DOHH2 (cell line): ENCODE data around the gene FBLN7.

ENCODE experiments used
- H3F3A ChIP-seq: fragments of 200-600 bp; sonication (generic), shearing (Covaris generic); 2 replicates; pipeline ENCODE4 v1.6.0; 2016; ENCODE audit warnings: antibody characterized with exemption, mild to moderate bottlenecking; ENCODE audit not compliant: control insufficient read depth, insufficient read depth
- H3K27ac ChIP-seq: fragments of 200-600 bp; sonication (generic); 2 replicates; pipeline ENCODE4 v1.5.1; 2014; ENCODE audit warnings: low read depth, mild to moderate bottlenecking, low read length, moderate library complexity
- H3K27me3 ChIP-seq: fragments of 200-600 bp; sonication (generic); 2 replicates; pipeline ENCODE4 v1.6.1; 2014; ENCODE audit warnings: mild to moderate bottlenecking, low read length, mixed read lengths; ENCODE audit not compliant: control insufficient read depth
- H3K36me3 ChIP-seq: fragments of 200-600 bp; sonication (generic); 2 replicates; pipeline ENCODE4 v1.6.1; 2014; ENCODE audit warnings: mild to moderate bottlenecking, low read length, moderate library complexity, mixed read lengths; ENCODE audit not compliant: control insufficient read depth
- H3K4me1 ChIP-seq: fragments of 200-600 bp; sonication (generic); 2 replicates; pipeline ENCODE4 v1.6.1; 2014; ENCODE audit warnings: mild to moderate bottlenecking, low read length, mixed read lengths; ENCODE audit not compliant: control insufficient read depth
- H3K4me2 ChIP-seq: fragments of 200-600 bp; sonication (generic); 2 replicates; pipeline ENCODE4 v1.6.0; 2014; ENCODE audit warnings: mild to moderate bottlenecking, low read length, moderate library complexity
- H3K4me3 ChIP-seq: fragments of 200-600 bp; sonication (generic); 2 replicates; pipeline ENCODE4 v1.5.1; 2014; ENCODE audit warnings: mild to moderate bottlenecking, low read length, mixed read lengths
- H3K79me2 ChIP-seq: fragments of 200-600 bp; sonication (generic); 2 replicates; pipeline ENCODE4 v1.6.1; 2014; ENCODE audit warnings: mild to moderate bottlenecking, low read length, mixed read lengths; ENCODE audit not compliant: control insufficient read depth
- H3K9me2 ChIP-seq: fragments of 200-600 bp; sonication (generic); replicated peaks from 2 replicates; pipeline ENCODE4 v1.6.1; 2014; ENCODE audit warnings: mild to moderate bottlenecking, low read length, mixed read lengths; ENCODE audit not compliant: control insufficient read depth
- H3K9me3 ChIP-seq: fragments of 200-600 bp; sonication (generic); 2 replicates; pipeline ENCODE4 v1.6.1; 2014; ENCODE audit warnings: antibody characterized with exemption, low read length, mixed read lengths; ENCODE audit not compliant: control insufficient read depth, insufficient read depth
- H4K20me1 ChIP-seq: fragments of 200-600 bp; sonication (generic); 2 replicates; pipeline ENCODE4 v1.6.0; 2014; ENCODE audit warnings: low read depth, mild to moderate bottlenecking, antibody characterized with exemption, low read length, moderate library complexity; ENCODE audit not compliant: control insufficient read depth, insufficient read depth
- EZH2phosphoT487 ChIP-seq: fragments of 200-600 bp; sonication (generic); IDR thresholded peaks from 2 replicates; pipeline ENCODE4 v1.6.1; 2017; ENCODE audit warnings: borderline replicate concordance, mild to moderate bottlenecking, antibody characterized with exemption, low read length, moderate library complexity, mixed read lengths
- TF ChIP-seq, protein P1 (sequence below): fragments of 200-600 bp; sonication (generic); IDR thresholded peaks from one replicate; pipeline ENCODE4 v1.5.1; 2014; ENCODE audit warnings: antibody characterized with exemption, mild to moderate bottlenecking, low read depth, low read length; ENCODE audit not compliant: poor library complexity, severe bottlenecking

The FBLN7 gene

DNA sequence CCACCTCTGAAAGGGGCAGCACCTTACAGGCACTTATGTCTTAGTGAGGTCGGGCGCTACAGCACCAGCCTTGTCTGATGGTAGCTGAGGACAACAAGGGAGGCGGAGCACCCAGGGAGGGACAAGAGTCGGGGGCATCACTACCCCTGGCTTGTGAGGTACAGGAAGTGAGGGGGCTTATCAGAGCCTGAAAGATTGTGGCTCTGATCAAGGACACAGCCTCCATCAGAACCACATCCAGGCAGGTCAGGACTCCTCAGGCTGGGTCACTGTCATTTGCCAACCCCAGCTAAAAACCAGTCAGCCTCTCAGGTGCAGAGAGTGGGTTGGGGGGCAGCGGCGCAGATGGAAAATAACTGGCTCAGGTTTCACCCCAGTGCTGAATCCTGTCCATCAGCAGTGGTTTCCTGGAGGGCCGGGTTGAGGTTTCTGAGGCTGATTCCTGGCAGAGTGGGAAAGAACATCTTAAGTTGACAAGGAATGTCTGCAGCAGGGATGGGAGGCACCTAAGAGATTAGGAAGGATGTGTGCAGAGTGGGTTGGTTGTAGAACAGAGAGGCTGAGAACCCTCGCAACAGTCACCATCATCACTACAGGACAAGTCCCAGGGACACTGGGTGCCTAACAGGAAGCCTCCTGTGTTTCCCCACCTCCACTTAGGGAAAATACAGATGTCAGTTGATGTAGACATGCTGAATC, 45.3 kb downstream of the FBLN7 start:
- H3K9me3 ChIP-seq = no peaks in the 10 kb centered on the region
- H3K36me3 ChIP-seq = no peaks in the 10 kb centered on the region
- H4K20me1 ChIP-seq = no peaks in the 10 kb centered on the region
- H3K4me2 ChIP-seq = no peak overlapping the region
- no peaks in the 10 kb centered on the region for H3K9me2 ChIP-seq
- TF ChIP-seq, protein P1, sequence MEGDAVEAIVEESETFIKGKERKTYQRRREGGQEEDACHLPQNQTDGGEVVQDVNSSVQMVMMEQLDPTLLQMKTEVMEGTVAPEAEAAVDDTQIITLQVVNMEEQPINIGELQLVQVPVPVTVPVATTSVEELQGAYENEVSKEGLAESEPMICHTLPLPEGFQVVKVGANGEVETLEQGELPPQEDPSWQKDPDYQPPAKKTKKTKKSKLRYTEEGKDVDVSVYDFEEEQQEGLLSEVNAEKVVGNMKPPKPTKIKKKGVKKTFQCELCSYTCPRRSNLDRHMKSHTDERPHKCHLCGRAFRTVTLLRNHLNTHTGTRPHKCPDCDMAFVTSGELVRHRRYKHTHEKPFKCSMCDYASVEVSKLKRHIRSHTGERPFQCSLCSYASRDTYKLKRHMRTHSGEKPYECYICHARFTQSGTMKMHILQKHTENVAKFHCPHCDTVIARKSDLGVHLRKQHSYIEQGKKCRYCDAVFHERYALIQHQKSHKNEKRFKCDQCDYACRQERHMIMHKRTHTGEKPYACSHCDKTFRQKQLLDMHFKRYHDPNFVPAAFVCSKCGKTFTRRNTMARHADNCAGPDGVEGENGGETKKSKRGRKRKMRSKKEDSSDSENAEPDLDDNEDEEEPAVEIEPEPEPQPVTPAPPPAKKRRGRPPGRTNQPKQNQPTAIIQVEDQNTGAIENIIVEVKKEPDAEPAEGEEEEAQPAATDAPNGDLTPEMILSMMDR = no peak
- TF ChIP-seq EZH2phosphoT487 = no peak
- no peaks in the 10 kb centered on the region for H3K79me2 ChIP-seq
- no peaks in the 10 kb centered on the region for H3K27me3 ChIP-seq
- no peak overlapping the region for H3K27ac ChIP-seq
- H3K4me3 ChIP-seq = no peak overlapping the region
- H3F3A ChIP-seq = no peaks in the 10 kb centered on the region
- peaks cover 14% of the 10 kb centered on the region for H3K4me1 ChIP-seq

DNA sequence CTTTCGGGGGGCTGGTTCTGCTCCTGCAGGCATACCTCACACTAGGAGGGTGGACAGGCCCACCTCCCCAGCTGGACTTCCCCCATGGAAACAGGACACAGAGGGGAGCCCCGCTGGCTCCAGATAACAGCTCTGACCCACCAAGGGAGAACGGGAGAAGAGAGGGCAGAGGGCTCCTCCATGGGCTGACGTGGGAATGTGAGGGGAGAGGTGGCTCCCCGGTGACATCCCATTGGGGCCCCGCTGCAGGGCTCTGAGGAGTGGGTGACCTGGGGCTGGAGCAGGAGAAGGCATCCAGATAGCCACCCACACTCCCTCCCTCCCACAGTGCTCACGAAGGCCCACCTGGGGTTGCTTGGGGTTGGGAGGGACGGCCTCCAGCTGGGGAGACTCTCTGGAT, 45.9 kb downstream of the FBLN7 start:
- no peak overlapping the region for H3K4me3 ChIP-seq

DNA sequence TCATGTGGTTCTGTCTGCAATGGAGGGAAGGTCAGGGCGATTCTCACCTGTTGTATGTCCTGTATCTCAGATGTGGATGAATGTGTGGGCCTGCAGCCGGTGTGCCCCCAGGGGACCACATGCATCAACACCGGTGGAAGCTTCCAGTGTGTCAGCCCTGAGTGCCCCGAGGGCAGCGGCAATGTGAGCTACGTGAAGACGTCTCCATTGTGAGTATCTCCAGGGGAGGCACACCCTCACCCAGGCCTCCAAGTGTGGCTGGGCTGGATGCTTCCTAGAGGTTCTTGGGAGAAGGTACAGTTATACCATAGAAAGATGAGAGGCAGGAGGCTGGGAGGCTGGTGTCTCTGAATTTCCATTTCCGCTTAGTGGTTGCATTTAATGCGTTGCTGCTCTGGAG, 46.9 kb downstream of the FBLN7 start:
- Histone ChIP-seq H3K9me2 (no peaks in the 10 kb centered on the region), H3K9me3 (no peaks in the 10 kb centered on the region), H3K79me2 (no peaks in the 10 kb centered on the region), H3K36me3 (no peaks in the 10 kb centered on the region), H3K27ac (no peak overlapping the region), H3K4me1 (peaks cover 19% of the 10 kb centered on the region), H3F3A (no peaks in the 10 kb centered on the region), H3K4me2 (no peak overlapping the region), H4K20me1 (no peaks in the 10 kb centered on the region), H3K27me3 (no peaks in the 10 kb centered on the region), H3K4me3 (no peak overlapping the region)
- TF ChIP-seq, protein P1 = no peak

More for the DNA sequence above, 45.9 kb downstream of the FBLN7 start:
- H3K9me2 ChIP-seq = no peaks in the 10 kb centered on the region
- no peaks in the 10 kb centered on the region for H3K36me3 ChIP-seq
- no peak overlapping the region for H3K4me2 ChIP-seq
- H3K27me3 ChIP-seq = no peaks in the 10 kb centered on the region
- no peaks in the 10 kb centered on the region for H3F3A ChIP-seq
- no peaks in the 10 kb centered on the region for H3K9me3 ChIP-seq
- H3K4me1 ChIP-seq = peaks cover 19% of the 10 kb centered on the region
- no peak overlapping the region for H3K27ac ChIP-seq
- H3K79me2 ChIP-seq = no peaks in the 10 kb centered on the region
- TF ChIP-seq, protein P1 = no peak
- TF ChIP-seq EZH2phosphoT487 = no peak
- H4K20me1 ChIP-seq = no peaks in the 10 kb centered on the region
